Activated CD4-positive, alpha-beta T cell treated with anti-CD3 and anti-CD28 coated beads, Interleukin-2, amount 50 U/mL, for 1 hour (primary cell): ENCODE data around the gene APBA2.
"Not testable (repeated sequence)": the region's sequence is repeated elsewhere in the genome, so short reads cannot be mapped to it uniquely, and the experiment has no call there.

ENCODE experiments used
- DNase-seq: peaks from one replicate; pipeline ENCODE4 v3.0.0-alpha.2; 2020

The APBA2 gene

DNA sequence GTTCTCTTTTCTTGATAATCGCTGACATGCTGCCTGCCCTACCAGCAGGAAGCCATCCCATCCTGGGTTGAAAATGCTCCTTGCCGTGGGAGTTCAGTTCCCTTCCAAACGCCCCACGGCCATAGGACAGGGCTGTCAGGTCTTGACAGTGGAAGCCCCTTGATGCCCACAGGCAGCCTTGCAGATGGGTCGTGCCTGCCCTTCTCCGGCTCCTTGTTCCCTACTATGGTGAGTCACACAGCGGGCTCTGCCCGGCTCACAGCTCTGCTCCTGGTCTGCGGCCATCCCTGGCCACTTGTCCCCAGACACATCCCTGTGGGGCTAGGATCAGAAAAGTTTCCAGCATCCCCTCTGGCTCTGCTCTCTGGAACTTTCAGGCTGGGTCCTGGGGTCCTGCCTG is 6.2 kb upstream of the APBA2 start:
- DNase-seq, result no peak

DNA sequence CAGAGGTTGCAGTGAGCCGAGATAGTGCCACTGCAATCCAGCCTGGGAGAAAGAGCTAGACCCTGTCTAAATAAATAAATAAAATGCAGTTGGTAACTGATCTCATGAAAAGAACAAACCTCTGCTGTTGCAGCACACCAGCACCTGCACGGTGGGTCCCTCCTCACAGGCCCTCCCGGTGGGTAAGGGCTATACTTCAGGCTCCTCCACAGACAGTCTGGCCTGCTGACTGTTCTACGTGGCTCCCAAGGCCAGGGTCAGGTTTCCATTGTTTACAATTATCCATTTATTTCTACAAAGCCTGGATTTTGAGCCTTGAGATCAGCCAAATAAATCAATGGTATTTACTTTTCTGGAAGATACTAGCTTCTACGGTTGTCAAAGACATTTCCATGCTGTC is 5.1 kb upstream of the APBA2 start:
- DNase-seq, result no peak

DNA sequence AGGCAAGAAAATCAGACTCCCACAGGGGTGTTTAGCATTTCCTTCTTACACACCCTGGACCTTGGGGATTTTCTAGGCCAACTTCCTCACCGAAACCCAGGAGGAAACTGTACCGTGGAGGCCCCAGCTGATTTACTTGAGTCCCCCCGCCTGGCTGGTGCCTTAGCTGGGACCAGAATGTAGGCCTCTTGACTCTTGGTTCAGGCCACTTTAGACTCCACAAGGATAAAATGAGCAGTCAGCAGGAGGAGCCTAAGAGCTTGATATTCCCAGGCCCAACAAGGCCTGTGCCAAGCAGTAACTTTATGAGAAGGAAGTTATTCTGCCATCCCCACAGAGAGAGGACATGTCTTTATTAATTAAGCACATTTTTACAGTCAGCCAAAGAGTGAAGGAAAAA is 4.6 kb upstream of the APBA2 start:
- DNase-seq, result no peak

DNA sequence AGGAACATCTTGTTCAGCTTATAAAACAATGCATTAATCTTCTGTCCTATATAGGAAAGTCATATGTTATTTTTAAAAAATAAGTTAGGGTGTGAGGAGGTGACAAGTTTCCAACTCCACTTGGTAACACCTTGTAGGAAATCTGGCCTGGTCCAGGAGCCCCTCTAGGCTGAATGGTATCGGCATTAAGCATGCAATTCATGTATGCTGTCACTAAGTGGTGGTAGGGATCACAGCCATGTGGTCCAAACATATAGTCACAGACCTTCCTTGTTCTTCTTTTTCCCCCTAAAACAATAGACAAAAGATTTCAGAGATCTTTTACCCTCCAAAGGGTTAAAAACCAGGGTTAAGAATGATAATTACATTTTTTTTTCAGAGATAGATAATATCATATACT is 4.2 kb upstream of the APBA2 start:
- DNase-seq, result no peak

DNA sequence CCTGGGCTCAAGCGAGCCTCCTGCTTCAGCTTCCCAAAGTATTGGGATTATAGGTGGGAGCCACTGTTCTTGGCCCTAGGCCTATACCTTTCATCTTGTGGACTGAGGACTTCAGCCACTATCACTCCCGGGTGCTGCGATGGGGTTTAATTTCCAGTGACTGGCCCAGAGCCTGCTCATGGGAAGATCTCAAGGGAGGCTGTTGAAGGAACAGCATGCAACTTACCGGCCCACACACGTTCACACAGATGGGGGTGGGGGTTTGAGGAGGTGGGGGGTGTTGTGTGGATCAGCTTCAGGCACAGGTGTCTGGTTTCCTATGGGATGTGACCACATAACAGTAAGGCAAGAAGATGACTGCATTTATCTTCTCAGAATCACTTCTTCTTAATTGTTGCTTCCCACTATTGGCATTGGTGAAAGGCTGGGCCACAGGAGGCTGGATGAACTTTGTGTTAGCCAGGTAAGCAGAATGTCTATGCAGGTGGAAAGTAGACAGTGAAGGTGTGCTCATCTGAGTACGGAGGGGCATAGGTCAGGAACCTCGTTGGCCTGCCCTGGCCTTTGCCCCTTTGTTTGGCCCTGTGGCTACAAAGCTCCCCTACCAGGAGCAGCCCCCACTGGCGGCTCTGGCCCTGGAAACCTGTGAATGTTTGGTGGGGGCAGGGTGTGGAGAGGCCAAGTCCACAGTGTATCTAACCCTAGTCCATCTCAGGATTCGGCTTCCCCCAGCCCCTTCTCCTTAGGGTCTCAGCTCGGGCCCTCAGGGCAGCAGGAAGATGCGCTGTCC is 1.4 kb upstream of the APBA2 start:
- no peak for DNase-seq

DNA sequence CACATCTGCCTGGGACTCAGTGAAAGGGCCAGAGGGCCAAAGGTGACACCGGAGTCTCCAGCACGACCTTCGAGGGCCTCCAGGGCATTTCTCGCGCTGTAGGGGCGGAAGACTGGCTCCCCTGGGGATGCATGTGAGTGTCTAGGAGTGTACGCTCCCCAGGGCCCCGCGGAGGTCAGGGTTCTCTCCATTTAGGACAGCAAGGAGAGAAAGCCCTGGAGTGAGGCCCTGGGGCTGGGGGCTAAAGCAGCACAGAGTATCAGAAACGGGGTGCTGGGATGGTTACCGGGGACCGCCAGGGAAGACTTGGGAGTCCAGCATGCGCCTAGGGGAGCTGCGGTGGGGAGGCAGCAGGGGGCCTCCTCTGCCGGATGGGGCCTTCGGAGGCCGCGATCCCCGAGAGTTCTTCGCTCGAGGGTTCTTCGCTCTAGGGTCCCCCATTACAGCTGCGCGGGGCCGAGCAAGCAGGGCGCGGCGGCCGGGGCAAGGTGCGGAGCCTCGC is 595 bp upstream of the APBA2 start:
- no peak for DNase-seq

DNA sequence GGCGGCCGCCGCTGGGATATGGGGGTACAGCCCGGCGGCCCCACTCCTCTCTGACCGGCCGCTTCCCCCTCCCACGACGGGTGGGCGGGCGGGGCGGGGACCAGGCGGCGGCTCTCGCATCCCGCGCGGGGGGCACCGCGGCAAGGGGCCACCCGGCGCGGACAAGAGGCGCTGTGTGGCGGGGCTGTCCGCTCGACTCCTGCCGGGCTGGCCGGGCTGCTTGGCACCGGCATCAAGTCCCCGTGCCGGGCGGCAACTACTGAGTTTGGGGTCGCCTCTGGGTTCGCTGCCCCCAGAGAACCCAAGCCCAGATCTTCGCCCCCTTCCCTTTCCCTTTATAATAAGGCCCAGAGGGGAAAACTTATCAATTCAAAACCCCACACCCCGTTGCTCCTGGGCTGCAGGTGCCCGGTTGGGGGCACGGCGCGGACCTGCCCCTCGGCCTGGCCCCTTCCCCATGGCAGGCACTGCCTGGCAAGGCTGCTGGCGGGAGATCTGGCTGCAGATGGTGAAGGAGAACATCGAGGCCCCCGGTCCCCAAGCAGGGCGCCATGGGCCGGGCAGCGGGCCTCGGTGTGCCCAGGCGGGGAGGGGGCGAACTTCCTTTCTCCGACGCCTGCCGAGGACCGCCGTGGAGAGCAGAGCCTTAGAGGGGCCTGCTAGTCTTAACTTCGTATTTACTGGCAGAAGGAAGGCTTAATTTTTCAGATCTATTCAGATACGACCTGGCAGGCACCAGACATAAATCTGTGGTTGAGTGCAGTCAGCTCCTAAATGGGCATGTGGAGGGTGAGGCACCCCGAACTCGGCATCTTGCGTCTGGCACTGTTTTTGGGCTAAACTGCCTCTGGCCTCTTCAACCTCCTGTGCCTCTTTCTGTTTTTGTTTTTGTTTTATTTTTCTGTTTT is 911 bp downstream of the APBA2 start:
- peak; percentile 27 for DNase-seq

DNA sequence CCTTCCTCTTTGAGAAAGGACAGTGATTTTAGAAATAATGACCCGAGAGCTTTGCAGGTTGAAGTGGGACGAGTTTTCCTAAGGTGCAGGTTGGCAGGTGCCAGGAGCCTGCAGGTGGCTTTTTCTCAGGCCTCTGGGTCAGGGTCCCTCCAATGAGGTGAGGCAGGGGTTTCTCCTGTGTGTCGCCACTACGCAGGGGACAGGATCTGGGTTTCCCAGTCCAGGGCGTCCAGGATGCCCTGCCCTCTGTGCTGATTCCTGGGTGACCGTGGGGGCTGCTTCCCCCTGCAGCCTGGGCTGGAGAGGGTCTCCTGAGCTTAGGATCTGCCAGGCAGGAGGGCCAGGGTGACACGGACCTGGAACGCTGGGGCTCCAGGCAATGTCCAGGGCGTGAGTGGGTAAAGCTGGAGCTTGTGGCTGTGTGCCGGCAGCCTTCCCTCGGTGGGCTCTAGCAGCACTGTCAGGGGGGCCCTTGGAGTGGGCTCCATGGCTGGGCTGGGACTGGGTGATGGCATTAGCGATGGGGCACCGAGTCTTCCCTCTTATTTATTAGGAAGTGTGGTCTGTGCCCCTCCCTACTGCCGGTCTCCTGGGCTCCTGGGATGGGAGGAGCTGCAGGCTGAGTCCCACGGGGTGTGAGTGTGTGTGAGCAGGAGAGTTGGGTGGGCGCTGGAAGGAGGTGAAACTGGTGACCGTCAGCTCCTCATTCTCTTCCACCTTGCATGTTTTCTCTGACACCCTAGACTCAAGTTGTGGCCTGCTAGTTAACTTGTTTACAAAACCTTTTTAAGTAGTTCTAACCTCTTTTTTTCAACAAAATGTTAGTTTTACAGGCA is 1.8 kb downstream of the APBA2 start:
- no peak for DNase-seq

DNA sequence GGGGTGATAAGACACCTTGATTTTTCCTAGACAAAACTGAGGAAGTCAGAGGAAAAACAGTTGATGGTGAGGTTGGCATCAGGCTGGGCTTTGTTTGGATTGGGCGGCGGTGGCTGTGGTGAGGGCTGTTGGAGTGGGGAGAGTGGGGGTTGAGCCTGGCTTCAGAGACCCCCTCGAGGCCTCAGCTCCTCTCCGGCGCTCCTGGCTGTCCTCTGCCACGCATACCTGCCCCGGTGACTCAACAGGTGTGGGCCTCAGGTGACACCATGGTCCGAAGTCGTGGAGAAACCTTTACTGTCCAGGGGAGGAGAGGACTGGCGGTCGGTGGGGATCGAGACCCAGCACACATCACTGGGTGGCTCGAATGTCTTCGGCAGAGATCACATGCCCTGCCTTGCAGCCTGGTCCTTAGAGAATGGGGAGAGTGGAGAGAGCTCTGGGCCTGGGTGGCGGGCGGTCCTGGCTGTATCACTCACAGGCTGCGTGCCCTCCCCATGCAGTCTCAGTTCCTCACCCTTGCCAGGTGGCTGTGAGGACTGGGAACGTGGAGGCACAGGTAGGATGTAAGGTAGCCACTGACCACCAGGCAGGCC is 2.6 kb downstream of the APBA2 start:
- DNase-seq, result no peak

DNA sequence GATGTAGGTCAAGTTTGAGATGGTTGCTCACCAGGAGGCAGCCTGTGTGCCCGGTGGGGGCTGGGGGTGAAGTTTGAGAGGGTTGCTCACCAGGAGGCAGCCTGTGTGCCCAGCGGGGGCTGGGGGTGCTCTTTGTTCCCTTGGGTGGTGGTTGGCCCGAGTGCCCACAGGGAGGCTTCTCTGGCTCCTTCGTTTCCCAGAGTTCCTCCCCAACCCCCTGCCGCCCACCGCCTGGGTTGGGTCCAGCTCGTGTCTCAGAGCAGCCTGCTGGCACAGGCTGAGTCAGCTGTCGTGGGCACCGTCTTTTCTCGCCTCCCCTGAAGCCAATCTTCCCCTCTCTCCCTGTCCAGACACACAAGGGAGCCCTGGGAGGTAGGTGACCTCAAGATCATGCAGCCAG is 3.1 kb downstream of the APBA2 start:
- no peak for DNase-seq

DNA sequence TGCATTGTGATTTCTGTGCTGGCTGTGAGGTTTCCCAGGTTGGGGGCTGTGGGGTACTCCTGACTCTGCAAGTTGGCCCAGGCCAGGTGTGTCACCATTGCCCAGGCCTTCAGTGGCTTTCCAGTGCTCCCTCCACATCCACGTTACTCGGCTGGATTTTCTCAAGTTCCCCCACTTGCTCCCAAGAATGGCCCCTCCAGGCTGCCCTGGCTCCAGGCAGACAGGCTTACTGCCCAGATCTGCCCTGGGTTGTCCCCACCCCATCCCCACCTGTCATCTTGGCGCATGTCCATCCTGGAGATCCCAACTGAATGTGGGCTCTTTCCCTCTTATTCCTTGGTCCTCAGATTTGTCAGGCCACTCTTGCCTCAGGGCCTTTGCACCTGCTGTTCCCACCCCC is 3.6 kb downstream of the APBA2 start:
- DNase-seq, result no peak

DNA sequence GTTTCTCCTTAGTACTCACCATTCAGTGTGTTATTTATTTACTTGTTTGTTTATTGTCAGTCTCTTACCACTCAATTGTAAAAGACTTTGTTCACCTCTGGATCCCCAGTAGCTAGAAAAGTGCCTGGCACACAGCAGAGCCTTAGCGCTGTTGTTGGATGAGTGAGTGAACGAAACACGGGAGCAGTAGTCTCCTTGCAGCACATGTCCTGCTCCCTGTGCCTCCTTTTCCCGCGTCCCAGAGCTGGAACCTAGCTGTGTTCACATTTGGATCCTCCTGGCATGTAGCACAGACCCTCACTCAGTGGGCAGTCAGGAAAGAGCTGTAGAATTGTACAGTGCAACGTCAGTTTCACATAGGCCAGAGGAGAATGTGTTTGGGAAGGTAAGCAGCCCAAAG is 4.1 kb downstream of the APBA2 start:
- not testable (repeated sequence) for DNase-seq

DNA sequence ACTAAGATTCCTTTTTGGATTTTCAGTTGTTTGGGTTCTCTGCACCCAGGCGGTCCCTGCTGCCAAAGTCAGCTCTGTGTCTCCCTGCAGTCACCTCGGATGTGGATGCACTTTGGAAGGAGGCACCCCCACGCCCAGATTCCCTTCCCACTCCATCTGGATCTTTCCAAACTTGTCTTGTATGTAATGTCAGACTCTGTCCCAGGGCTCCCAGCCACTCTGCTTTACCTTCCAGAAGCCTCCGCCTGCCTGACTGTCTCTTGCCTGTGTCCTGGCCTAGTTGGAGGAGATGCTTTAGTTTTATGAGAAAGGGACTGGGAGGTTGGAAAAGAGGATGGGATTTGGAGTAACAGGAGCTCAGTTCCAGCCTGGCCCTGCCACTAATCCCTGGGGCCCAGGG is 4.5 kb downstream of the APBA2 start:
- not testable (repeated sequence) for DNase-seq

DNA sequence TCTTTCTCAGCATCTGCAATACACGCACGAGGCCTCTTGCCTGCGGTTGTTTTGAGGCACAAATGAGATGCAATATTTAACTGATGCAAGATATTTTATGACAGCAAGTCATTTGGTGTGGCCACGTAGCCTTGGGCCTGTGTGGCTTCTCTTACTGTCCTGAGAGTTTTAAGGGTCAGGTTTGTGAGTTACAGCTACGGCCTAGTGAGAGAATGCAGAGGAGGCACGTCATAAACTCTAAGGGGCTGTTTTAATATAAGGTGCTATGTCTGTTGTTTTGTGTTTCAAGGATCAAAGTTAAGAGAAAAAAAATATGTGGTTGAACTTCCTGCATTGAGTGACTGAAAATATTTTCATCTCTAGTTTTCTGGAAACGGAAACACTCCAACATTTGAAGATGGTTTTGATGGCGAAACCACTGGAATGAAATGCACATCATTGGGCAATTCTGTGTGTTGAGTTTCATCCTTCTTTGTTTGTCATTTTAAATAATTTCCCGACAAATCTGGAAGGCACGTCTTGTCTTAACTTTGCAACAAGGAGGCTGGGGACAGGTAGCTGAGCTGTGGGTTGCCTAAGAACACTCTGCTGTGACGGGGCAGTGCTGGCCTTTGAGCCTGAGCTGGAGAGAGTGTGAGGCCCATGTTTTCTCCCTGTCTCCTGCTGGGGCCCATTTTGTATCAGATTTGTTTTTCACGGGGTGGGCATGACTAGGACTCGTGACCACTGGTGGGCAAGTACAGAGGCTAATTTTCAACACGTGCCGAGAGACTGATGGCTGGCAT is 5.1 kb downstream of the APBA2 start:
- peak; percentile 12 for DNase-seq

DNA sequence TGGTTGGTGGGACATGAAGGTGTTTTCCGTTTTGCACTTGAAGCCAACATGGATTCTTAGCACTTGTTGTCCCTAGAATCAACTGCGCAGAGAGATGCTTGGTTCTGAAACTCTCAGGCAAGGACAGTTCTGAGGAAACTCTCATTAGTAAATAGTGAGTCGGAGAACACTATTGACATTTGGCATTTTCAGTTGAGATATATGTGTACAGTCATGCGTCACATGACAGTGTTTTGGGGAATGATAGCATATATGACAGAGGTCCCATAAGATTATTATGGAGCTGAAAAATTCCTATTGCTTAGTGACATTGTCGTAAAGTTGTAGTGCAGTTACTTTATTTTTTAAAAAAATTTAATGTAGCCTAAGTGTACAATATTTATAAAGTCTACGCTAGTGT is 5.8 kb downstream of the APBA2 start:
- no peak for DNase-seq

DNA sequence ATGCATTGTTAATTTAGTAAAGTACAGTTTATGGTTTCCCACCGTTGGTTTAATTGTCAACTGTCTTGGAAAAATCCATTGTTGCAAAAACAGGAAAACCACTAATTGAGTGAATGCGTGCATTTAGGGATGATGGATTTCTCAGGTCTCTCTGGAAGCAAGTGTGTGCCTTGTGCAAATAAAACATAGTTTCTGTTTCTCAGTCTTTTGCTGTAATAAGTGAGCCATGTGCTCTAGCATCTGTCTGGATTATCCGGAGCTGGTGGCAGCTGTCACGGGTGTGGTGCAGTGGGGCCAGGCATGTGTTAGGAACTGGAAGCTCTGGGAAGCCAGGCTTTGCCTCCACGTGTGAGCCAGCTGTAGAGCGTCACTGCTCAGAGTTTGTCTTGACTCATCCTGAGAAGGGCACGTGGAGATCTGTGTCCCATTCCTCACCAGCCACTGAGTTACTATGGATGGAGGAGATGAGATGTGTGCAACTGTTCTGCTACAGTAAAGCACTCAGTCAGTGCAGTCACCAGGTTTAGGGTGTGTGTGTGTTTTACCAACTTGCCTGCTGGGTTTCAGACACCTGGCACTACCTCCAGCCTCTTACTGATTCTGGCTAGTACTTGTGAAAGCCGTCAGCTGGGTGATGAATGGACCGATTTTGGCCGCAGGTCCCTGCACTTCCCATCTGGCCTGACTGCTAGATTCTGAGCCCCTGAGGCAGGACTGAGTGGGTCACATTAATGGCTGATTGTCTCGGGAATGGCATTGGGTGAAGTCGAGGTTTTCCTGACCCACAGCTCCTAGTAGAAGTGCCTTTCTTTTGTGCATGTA is 7.2 kb downstream of the APBA2 start:
- no peak for DNase-seq

DNA sequence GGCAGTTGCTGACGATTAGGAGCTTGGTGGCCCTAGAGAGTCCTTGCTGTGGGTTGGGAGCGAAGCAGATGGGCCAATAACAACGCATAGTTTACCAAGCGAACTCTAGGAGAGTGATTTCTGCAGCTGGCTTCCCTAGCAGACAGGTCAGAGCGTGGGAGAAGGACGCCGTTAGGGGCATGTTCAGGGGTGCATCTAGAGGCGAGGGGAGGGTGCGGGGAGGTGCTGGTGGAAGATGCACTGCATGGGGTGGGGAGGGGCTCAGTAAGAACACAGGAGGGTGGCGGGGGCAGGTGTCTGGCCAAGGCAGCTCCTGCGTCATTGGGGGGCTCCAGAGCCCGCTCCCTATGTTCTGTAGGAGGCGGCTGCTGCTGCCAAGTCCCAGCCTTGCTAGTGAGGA is 8.9 kb downstream of the APBA2 start:
- DNase-seq, result no peak

DNA sequence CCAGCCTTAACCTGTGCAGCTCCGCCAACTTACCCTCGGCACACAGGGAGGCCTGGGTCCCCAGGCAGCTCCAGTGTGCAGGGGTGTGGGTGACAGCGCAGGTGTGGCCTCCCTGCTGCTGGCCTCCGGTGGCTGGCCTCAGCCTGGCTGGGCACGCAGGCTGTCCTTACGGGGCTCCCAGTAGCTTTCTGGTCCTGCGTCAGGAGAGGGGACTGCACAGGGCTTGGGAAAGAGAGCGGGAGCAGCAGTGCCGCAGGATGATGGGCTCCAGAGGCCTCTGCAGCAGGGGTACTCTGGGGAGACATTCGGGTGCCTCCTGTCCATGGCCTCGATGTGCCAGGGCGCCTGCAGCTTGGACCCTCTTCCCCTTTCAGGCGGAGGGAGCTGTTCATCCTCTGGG is 9.4 kb downstream of the APBA2 start:
- no peak for DNase-seq

DNA sequence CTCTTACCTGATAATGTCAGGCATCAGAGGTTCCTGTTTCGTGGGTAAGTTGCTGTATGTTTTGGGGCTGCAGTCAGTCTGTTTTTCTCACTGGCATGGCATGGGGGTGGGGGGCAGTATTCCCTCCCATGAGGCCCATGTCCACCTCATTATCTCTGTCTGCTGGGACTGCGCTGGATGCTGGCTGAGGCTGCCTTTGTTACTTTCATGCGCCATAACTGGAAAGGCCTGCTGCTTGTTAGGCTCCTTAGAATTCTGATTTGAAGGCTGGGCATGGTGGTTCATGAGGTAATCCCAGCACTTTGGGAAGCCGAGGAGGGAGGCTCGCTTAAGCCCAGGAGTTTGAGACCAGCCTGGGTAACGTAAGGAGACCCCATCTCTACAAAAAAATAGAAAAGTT is 9.8 kb downstream of the APBA2 start:
- DNase-seq, result no peak

DNA sequence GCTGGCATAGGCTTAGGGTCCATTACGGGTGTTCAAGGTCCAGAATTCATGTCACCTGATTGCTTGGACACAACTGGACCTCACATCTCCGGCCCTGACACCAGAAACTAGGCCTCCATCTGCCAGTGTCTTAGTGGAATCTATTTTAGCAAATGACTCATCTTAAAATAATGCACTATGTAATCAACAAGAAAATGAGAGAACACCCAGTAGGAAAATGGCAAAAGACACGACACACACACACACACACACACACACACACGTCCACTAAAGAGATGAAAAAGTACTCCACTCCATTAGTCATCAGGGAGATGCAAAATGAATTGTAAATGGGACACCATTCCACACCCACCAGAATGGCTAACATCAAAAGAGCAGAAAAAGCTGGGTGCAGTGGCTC is 11.2 kb downstream of the APBA2 start:
- no peak for DNase-seq
